PC-9 (cell line): ENCODE data around the gene PALLD. TPM values are rescaled to one million over a fixed set of nuclear protein-coding genes. Genes with fewer than 3 reads are reported as not detected.

Experiments
- BruUV-seq: library from RNA; stranded (reverse); fragments of 400-500 nt; replicated peaks from 2 replicates; lab custom pipeline; 2021; lab: Mats Ljungman, UMichigan
- CTCF ChIA-PET: fragments of 300-600 bp; sonication (Branson Sonifier 250); formaldehyde crosslinking; loops from one replicate; lab custom pipeline; 2022; ENCODE audit warnings: antibody characterized with exemption; lab: Charles Lee
- POLR2A ChIA-PET: fragments of 300-600 bp; sonication (Branson Sonifier 250); formaldehyde crosslinking; loops from one replicate; lab custom pipeline; 2022; ENCODE audit warnings: antibody characterized with exemption; ENCODE audit not compliant: unreplicated experiment; lab: Charles Lee
- DNase-seq, 2 experiments: peaks; one replicate each; pipeline versions ENCODE4 v3.0.0 to v3.0.0-alpha.2; 2015 to 2022; ENCODE audit warnings: mixed read lengths in 1 of 2
- H2AFZ ChIP-seq: fragments of 200-600 bp; sonication (generic); 2 replicates; pipeline ENCODE4 v1.8.1; 2017; ENCODE audit warnings: antibody characterized with exemption
- H3F3A ChIP-seq: fragments of 200-600 bp; sonication (generic); 2 replicates; pipeline ENCODE4 v1.8.1; 2017; ENCODE audit warnings: antibody characterized with exemption, mild to moderate bottlenecking, low read depth; ENCODE audit not compliant: insufficient read depth
- H3K27ac ChIP-seq: fragments of 200-600 bp; sonication (generic); 2 replicates; pipeline ENCODE4 v1.6.1; 2016; ENCODE audit warnings: mixed run types
- H3K27me3 ChIP-seq: fragments of 200-600 bp; sonication (generic); 2 replicates; pipeline ENCODE4 v1.6.1; 2016; ENCODE audit warnings: low read depth, mixed run types; ENCODE audit not compliant: insufficient read depth
- H3K36me3 ChIP-seq: fragments of 200-600 bp; sonication (generic); 2 replicates; pipeline ENCODE4 v1.6.1; 2016; ENCODE audit warnings: low read depth, mixed run types
- H3K4me1 ChIP-seq: fragments of 200-600 bp; sonication (generic); replicated peaks from 2 replicates; pipeline ENCODE4 v1.6.1; 2016; ENCODE audit warnings: mixed run types; ENCODE audit not compliant: insufficient read depth
- H3K4me2 ChIP-seq: fragments of 200-600 bp; sonication (generic); 2 replicates; pipeline ENCODE4 v1.6.1; 2017; ENCODE audit warnings: mixed run types
- H3K4me3 ChIP-seq: fragments of 200-600 bp; sonication (generic); 2 replicates; pipeline ENCODE4 v1.6.1; 2016; ENCODE audit warnings: mixed run types
- H3K79me2 ChIP-seq: fragments of 200-600 bp; sonication (generic); 2 replicates; pipeline ENCODE4 v1.6.1; 2017; ENCODE audit warnings: low read depth, mixed run types
- H3K9me2 ChIP-seq: fragments of 200-600 bp; sonication (generic); 2 replicates; pipeline ENCODE4 v1.8.1; 2017; ENCODE audit warnings: mild to moderate bottlenecking; ENCODE audit not compliant: insufficient read depth
- H3K9me3 ChIP-seq: fragments of 200-600 bp; sonication (generic); 2 replicates; pipeline ENCODE4 v1.8.1; 2016; ENCODE audit warnings: low read depth; ENCODE audit not compliant: insufficient read depth
- H4K20me1 ChIP-seq: fragments of 200-600 bp; sonication (generic); 2 replicates; pipeline ENCODE4 v1.8.1; 2017; ENCODE audit not compliant: insufficient read depth
- CTCF ChIP-seq: fragments of 200-600 bp; sonication (generic); conservative IDR thresholded peaks from 2 replicates; pipeline ENCODE4 v1.6.1; 2017; ENCODE audit warnings: mixed run types, antibody characterized with exemption, mild to moderate bottlenecking, moderate library complexity
- EZH2 ChIP-seq: fragments of 200-600 bp; sonication (generic); IDR thresholded peaks from 2 replicates; pipeline ENCODE4 v1.8.0; 2017; ENCODE audit warnings: antibody characterized with exemption, low read depth
- intact Hi-C: fragments of 100-400 bp; cut with micrococcal nuclease; formaldehyde crosslinking; loops from one replicate; pipeline ENCODE4 v1.10.0; 2022; ENCODE audit not compliant: unreplicated experiment
- total RNA-seq: library from RNA; stranded (reverse); gene quantifications from 2 replicates; pipeline ENCODE4 v1.2.3, GENCODE V29; 2021

Gene PALLD
- total RNA-seq, 1 experiment from 2014 or later, result 156 TPM

DNA sequence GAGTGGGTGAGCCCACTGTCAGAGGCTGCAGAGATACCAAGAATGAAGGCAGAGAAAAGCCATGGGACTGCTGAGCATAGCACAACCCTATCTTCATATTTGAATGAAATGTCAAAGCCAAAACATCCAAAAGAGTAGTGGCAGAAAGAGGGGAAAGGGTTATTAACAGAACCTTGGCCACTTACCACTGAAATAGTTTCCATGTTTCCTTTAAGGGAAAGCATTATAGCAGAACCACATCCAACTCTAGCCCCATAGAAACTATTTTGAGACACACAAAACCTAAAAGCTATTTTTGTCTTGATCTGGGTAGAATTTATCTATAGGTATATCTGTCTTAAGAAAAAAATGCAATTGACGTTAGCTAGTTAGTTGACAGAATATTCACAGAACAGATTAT is 373.2 kb downstream of the PALLD start:
- no peak for TF ChIP-seq EZH2
- TF ChIP-seq CTCF, result no peak

GRCh38 chr4:168871632-168872031 is 374.8 kb downstream of the PALLD start:
- H4K20me1 ChIP-seq, result no peaks in the 10 kb centered on the region
- DNase-seq, result no peak
- H3K79me2 ChIP-seq, result no peaks in the 10 kb centered on the region
- no peak overlapping the region for H3K27ac ChIP-seq
- intact Hi-C loops, result no loop called here
- H2AFZ ChIP-seq, result no peak overlapping the region
- H3K9me3 ChIP-seq, result no peaks in the 10 kb centered on the region
- H3K4me2 ChIP-seq, result no peak overlapping the region
- H3K27me3 ChIP-seq, result no peaks in the 10 kb centered on the region
- BruUV-seq, result no TSS peak
- ChIA-PET POLR2A (interaction anchor here (0.7 kb wide), 1 partner anchor 1190 kb away, joined by 3 read pairs; no protein-coding TSS in a partner anchor), CTCF (no interaction called here)
- no peaks in the 10 kb centered on the region for H3K9me2 ChIP-seq
- no peaks in the 10 kb centered on the region for H3K36me3 ChIP-seq
- H3K4me1 ChIP-seq, result no peaks in the 10 kb centered on the region
- H3F3A ChIP-seq, result 0 out of 2 replicates have a peak, but pooled peaks cover 4% of the 10 kb centered on the region
- no peak overlapping the region for H3K4me3 ChIP-seq
- TF ChIP-seq CTCF (no peak), EZH2 (no peak)

More for the DNA sequence above, 373.2 kb downstream of the PALLD start:
- no peak for DNase-seq
- Histone ChIP-seq H3K4me3 (no peak overlapping the region), H3K27ac (no peak overlapping the region), H3K27me3 (no peaks in the 10 kb centered on the region), H3K36me3 (no peaks in the 10 kb centered on the region), H3F3A (0 out of 2 replicates have a peak, but pooled peaks cover under 1% of the 10 kb centered on the region), H3K4me2 (no peak overlapping the region), H3K4me1 (no peaks in the 10 kb centered on the region), H2AFZ (no peak overlapping the region), H3K9me2 (no peaks in the 10 kb centered on the region), H3K9me3 (no peaks in the 10 kb centered on the region), H3K79me2 (no peaks in the 10 kb centered on the region), H4K20me1 (no peaks in the 10 kb centered on the region)
- intact Hi-C loops, result no loop called here
- ChIA-PET CTCF (no interaction called here), POLR2A (no interaction called here)
- BruUV-seq, result no TSS peak

- no peak overlapping the region for H3K27ac ChIP-seq
- no peaks in the 10 kb centered on the region for H3K79me2 ChIP-seq
- DNase-seq, result no peak
- no peaks in the 10 kb centered on the region for H4K20me1 ChIP-seq
- POLR2A ChIA-PET, result no interaction called here
- no peaks in the 10 kb centered on the region for H3K4me1 ChIP-seq
- H3K36me3 ChIP-seq, result no peaks in the 10 kb centered on the region
- H3K4me3 ChIP-seq, result no peak overlapping the region
- no TSS peak for BruUV-seq
- H3K9me2 ChIP-seq, result no peaks in the 10 kb centered on the region
- TF ChIP-seq EZH2, result no peak
- no peak for TF ChIP-seq CTCF
- no peaks in the 10 kb centered on the region for H3K27me3 ChIP-seq
- intact Hi-C loops, result no loop called here
- 0 out of 2 replicates have a peak, but pooled peaks cover 4% of the 10 kb centered on the region for H3F3A ChIP-seq
- H3K4me2 ChIP-seq, result no peak overlapping the region
- H3K9me3 ChIP-seq, result no peaks in the 10 kb centered on the region
- no peak overlapping the region for H2AFZ ChIP-seq
- CTCF ChIA-PET, result no interaction called here
Measured at GRCh38 chr4:168874083-168874482, 377.2 kb downstream of the PALLD start.
